BJ (cell line): ENCODE data around the gene FUNDC1. TPM values are rescaled to one million over a fixed set of nuclear protein-coding genes. Genes with fewer than 3 reads are reported as not detected.

ENCODE experiments used
- CTCF ChIA-PET: fragments of 350-600 bp; formaldehyde crosslinking; extraction: SDS; loops from one replicate; lab custom pipeline; 2021; ENCODE audit warnings: antibody characterized with exemption, inconsistent platforms; lab: Yijun Ruan, JAX
- POLR2A ChIA-PET: fragments of 300-600 bp; sonication (Branson Sonifier 250); formaldehyde crosslinking; extraction: SDS; loops from one replicate; lab custom pipeline; 2021; ENCODE audit warnings: antibody characterized with exemption; lab: Charles Lee
- DNase-seq: peaks from one replicate; pipeline ENCODE4 v3.0.0-alpha.2; 2011; ENCODE audit warnings: low read depth
- H3K27me3 ChIP-seq: 2 replicates; pipeline ENCODE4 v1.6.0; 2011; ENCODE audit warnings: low read length; ENCODE audit not compliant: control insufficient read depth, insufficient read depth
- H3K36me3 ChIP-seq: 2 replicates; pipeline ENCODE4 v1.5.1; 2011; ENCODE audit warnings: low read length; ENCODE audit not compliant: control insufficient read depth, insufficient read depth
- H3K4me3 ChIP-seq: 2 replicates; pipeline ENCODE4 v1.5.1; 2011; ENCODE audit warnings: low read depth, mild to moderate bottlenecking, control low read depth, low read length
- polyA minus RNA-seq: library from RNA; depleted of rRNA, polyadenylated mRNA; stranded (reverse); fragments of >200 nt; gene quantifications from 2 replicates; pipeline ENCODE4 v1.2.3, GENCODE V29; 2011; rRNA and poly(A)+ RNA removed
- polyA plus RNA-seq: library from polyadenylated mRNA; depleted of rRNA; stranded (reverse); fragments of >200 nt; gene quantifications from 2 replicates; pipeline ENCODE4 v1.2.3, GENCODE V29; 2011; rRNA removed
- TF ChIP-seq, protein P1 (sequence below): IDR thresholded peaks from 2 replicates; pipeline ENCODE4 v1.5.1; 2011; ENCODE audit warnings: low read depth, mild to moderate bottlenecking, control low read depth, inconsistent platforms, low read length, moderate library complexity; ENCODE audit not compliant: insufficient read depth

The FUNDC1 gene
- polyA plus RNA-seq: 7.4 and 14.5 TPM in 2 replicates
- 1.8 and 3.1 TPM in 2 replicates for polyA minus RNA-seq

- TF ChIP-seq, protein P1, sequence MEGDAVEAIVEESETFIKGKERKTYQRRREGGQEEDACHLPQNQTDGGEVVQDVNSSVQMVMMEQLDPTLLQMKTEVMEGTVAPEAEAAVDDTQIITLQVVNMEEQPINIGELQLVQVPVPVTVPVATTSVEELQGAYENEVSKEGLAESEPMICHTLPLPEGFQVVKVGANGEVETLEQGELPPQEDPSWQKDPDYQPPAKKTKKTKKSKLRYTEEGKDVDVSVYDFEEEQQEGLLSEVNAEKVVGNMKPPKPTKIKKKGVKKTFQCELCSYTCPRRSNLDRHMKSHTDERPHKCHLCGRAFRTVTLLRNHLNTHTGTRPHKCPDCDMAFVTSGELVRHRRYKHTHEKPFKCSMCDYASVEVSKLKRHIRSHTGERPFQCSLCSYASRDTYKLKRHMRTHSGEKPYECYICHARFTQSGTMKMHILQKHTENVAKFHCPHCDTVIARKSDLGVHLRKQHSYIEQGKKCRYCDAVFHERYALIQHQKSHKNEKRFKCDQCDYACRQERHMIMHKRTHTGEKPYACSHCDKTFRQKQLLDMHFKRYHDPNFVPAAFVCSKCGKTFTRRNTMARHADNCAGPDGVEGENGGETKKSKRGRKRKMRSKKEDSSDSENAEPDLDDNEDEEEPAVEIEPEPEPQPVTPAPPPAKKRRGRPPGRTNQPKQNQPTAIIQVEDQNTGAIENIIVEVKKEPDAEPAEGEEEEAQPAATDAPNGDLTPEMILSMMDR: peak; percentile 22; the same call in 1 of the 2 replicates
- DNase-seq: peak; percentile 80
- H3K4me3 ChIP-seq: peak within 1 kb of the TSS; percentile 63
- H3K36me3 ChIP-seq: no peaks in the 10 kb centered on the region
- POLR2A ChIA-PET: no interaction called here
- H3K27me3 ChIP-seq: no peaks in the 10 kb centered on the region
- CTCF ChIA-PET: no interaction called here
These were observed at the start of gene FUNDC1 for GRCh38 chrX:44542567-44543325. FUNDC1 (minus strand) TSS chrX:44542859; CDS start chrX:44542832, 27 bp downstream.

DNA sequence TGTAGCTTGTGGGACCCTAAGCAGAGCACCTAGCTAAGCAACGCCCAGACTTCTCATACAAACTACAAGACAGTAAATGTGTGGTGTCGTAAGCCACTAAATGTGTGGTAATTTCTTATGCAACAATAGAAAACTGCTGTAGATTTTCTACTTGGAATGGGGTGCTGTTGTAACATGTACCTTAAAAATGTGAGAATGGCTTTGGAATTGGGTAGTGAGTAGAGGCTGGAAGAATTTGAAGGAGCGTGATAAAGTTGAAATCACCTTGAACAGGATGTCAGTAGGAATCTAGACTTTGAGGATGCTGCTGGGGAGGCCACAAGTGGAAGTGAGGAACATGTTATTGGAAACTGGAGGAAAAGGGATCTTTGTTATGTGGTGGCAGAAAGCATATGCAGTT is 43.2 kb upstream of the FUNDC1 start:
- H3K36me3 ChIP-seq: no peaks in the 10 kb centered on the region
- DNase-seq: no peak
- H3K27me3 ChIP-seq: no peaks in the 10 kb centered on the region
- H3K4me3 ChIP-seq: no peak overlapping the region
- CTCF ChIA-PET: no interaction called here
- TF ChIP-seq, protein P1: no peak
- POLR2A ChIA-PET: no interaction called here

DNA sequence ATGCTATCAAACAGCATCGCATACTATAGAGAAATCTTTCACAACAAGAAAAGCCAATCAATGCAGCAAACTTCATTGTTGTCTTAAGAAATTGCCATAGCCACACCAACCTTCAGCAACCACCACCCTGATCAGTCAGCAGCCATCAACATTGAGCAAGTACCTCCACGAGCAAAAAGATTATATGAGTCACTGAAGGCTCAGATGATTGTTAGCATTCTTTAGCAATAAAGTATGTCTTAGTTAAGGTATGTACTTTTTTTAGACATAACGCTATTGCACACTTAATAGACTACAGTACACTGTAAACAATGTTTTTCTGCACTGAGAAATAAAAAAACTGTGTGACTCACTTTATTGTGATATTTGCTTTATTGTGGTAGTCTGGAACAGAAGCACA is 37.8 kb upstream of the FUNDC1 start:
- Histone ChIP-seq H3K36me3 (no peaks in the 10 kb centered on the region), H3K27me3 (no peaks in the 10 kb centered on the region), H3K4me3 (no peak overlapping the region)
- no peak for DNase-seq
- TF ChIP-seq, protein P1: no peak
- ChIA-PET POLR2A (no interaction called here), CTCF (no interaction called here)

GRCh38 chrX:44572340-44572938 is 29.8 kb upstream of the FUNDC1 start:
- POLR2A ChIA-PET: no interaction called here
- Histone ChIP-seq H3K4me3 (no peak overlapping the region), H3K27me3 (no peaks in the 10 kb centered on the region), H3K36me3 (no peaks in the 10 kb centered on the region)
- no peak for DNase-seq
- CTCF ChIA-PET: interaction anchor here (0.5 kb wide), 1 partner anchor 19 kb away, joined by 4 read pairs; no protein-coding TSS in a partner anchor
- TF ChIP-seq, protein P1: no peak

- ChIA-PET POLR2A (no interaction called here), CTCF (no interaction called here)
- Histone ChIP-seq H3K36me3 (no peaks in the 10 kb centered on the region), H3K27me3 (no peaks in the 10 kb centered on the region), H3K4me3 (no peak overlapping the region)
- DNase-seq: no peak
- TF ChIP-seq, protein P1: no peak
These were observed 27.9 kb upstream of the FUNDC1 start for GRCh38 chrX:44570522-44570921.
